Stimulated activated naive CD8-positive, alpha-beta T cell treated with anti-CD3 and anti-CD28 coated beads, Interleukin-15, amount 100 ng/mL, for 72 hours (primary cell): ENCODE measurements around the gene CCNE1.
"Not testable (repeated sequence)": the region's sequence is repeated elsewhere in the genome, so short reads cannot be mapped to it uniquely, and the experiment has no call there.

Source experiments
- ATAC-seq: fragments of 150-1000 bp; cut with Tn5 transposase; 2 replicates; pipeline ENCODE4 v1.10.0; 2021; ENCODE audit warnings: mild to moderate bottlenecking, moderate library complexity
- DNase-seq, 2 donors: peaks; one replicate each; pipeline ENCODE4 v3.0.0; 2021 to 2022
- H3K27ac Mint-ChIP-seq, 2 donors: one replicate each; pipeline ENCODE4 v1.8.0; 2022; ENCODE audit warnings: mild to moderate bottlenecking in 2 of 2, mixed read lengths in 2 of 2, moderate library complexity in 2 of 2
- H3K27me3 Mint-ChIP-seq: one replicate; pipeline ENCODE4 v1.8.0; 2022; ENCODE audit warnings: mixed read lengths
- H3K4me1 Mint-ChIP-seq: one replicate; pipeline ENCODE4 v1.8.0; 2022; ENCODE audit warnings: mild to moderate bottlenecking, mixed read lengths
- H3K4me3 Mint-ChIP-seq, 2 donors: one replicate each; pipeline ENCODE4 v1.8.0; 2022; ENCODE audit warnings: mild to moderate bottlenecking in 2 of 2, mixed read lengths in 2 of 2, moderate library complexity in 1 of 2
- H3K9me3 Mint-ChIP-seq, 2 donors: one replicate each; pipeline ENCODE4 v1.8.0; 2022; ENCODE audit warnings: mixed read lengths in 2 of 2

Gene CCNE1

GRCh38 chr19:29803951-29804350, 7.8 kb upstream of the CCNE1 start:
- ATAC-seq, H3K27ac Mint-ChIP-seq, H3K4me3 Mint-ChIP-seq, H3K9me3 Mint-ChIP-seq, H3K27me3 Mint-ChIP-seq, DNase-seq: not testable (repeated sequence)
- peaks cover 15% of the 10 kb centered on the region for H3K4me1 Mint-ChIP-seq

- H3K4me3 Mint-ChIP-seq: no peak overlapping the region
- H3K4me1 Mint-ChIP-seq: peaks cover 15% of the 10 kb centered on the region
- ATAC-seq: peak; percentile 83
- H3K9me3 Mint-ChIP-seq: no peaks in the 10 kb centered on the region
- peak; percentile 14 to 16 for DNase-seq
- H3K27ac Mint-ChIP-seq: no peak overlapping the region
- no peaks in the 10 kb centered on the region for H3K27me3 Mint-ChIP-seq
Observed at GRCh38 chr19:29804493-29804892, 7.3 kb upstream of the CCNE1 start.

- ATAC-seq: no peak
- no peak overlapping the region for H3K27ac Mint-ChIP-seq
- H3K4me3 Mint-ChIP-seq: no peak overlapping the region
- peaks cover 23% of the 10 kb centered on the region for H3K4me1 Mint-ChIP-seq
- H3K27me3 Mint-ChIP-seq: no peaks in the 10 kb centered on the region
- H3K9me3 Mint-ChIP-seq: no peaks in the 10 kb centered on the region
- no peak for DNase-seq
Observed at GRCh38 chr19:29805031-29805965, 6.5 kb upstream of the CCNE1 start.

- no peaks in the 10 kb centered on the region for H3K27me3 Mint-ChIP-seq
- peaks cover 30% of the 10 kb centered on the region for H3K4me1 Mint-ChIP-seq
- no peak overlapping the region for H3K4me3 Mint-ChIP-seq
- no peak overlapping the region for H3K27ac Mint-ChIP-seq
- no peaks in the 10 kb centered on the region for H3K9me3 Mint-ChIP-seq
- DNase-seq: no peak
- ATAC-seq: no peak
Observed at GRCh38 chr19:29806098-29806866, 5.5 kb upstream of the CCNE1 start.

- DNase-seq (no peak), ATAC-seq (no peak)
- Mint-ChIP-seq H3K9me3 (no peaks in the 10 kb centered on the region), H3K27ac (no peak overlapping the region), H3K4me3 (no peak overlapping the region), H3K4me1 (peaks cover 30% of the 10 kb centered on the region), H3K27me3 (no peaks in the 10 kb centered on the region)
Observed at GRCh38 chr19:29807178-29807577, 4.6 kb upstream of the CCNE1 start.

GRCh38 chr19:29807870-29808405, 3.9 kb upstream of the CCNE1 start:
- no peak for ATAC-seq
- Mint-ChIP-seq H3K27me3 (no peaks in the 10 kb centered on the region), H3K27ac (peak overlapping the region in 1 of 2 donors; percentile 61), H3K9me3 (no peaks in the 10 kb centered on the region), H3K4me3 (no peak overlapping the region), H3K4me1 (peaks cover 35% of the 10 kb centered on the region)
- DNase-seq: no peak

- H3K9me3 Mint-ChIP-seq: no peaks in the 10 kb centered on the region
- H3K27ac Mint-ChIP-seq: peak overlapping the region in 1 of 2 donors; percentile 98
- DNase-seq (no peak), ATAC-seq (no peak)
- peaks cover 42% of the 10 kb centered on the region for H3K4me1 Mint-ChIP-seq
- H3K27me3 Mint-ChIP-seq: no peaks in the 10 kb centered on the region
- peak overlapping the region; percentile 91 to 94 for H3K4me3 Mint-ChIP-seq
Observed at GRCh38 chr19:29809795-29810503, 1.8 kb upstream of the CCNE1 start.

GRCh38 chr19:29810504-29810871, 1.3 kb upstream of the CCNE1 start:
- no peak for ATAC-seq
- Mint-ChIP-seq H3K27me3 (no peaks in the 10 kb centered on the region), H3K27ac (peak overlapping the region; percentile 97 to 98), H3K4me1 (peaks cover 47% of the 10 kb centered on the region), H3K4me3 (peak overlapping the region; percentile 91 to 94), H3K9me3 (no peaks in the 10 kb centered on the region)
- peak; percentile 5 to 19 for DNase-seq

GRCh38 chr19:29812080-29812880, 489 bp downstream of the CCNE1 start:
- ATAC-seq (peak; percentile 33), DNase-seq (peak; percentile 12 to 22)
- H3K4me1 Mint-ChIP-seq: peaks cover 40% of the 10 kb centered on the region
- peak overlapping the region in 1 of 2 donors; percentile 5 for H3K27ac Mint-ChIP-seq
- no peaks in the 10 kb centered on the region for H3K9me3 Mint-ChIP-seq
- H3K27me3 Mint-ChIP-seq: no peaks in the 10 kb centered on the region
- peak overlapping the region; percentile 87 to 94 for H3K4me3 Mint-ChIP-seq

GRCh38 chr19:29812881-29813275, 1.1 kb downstream of the CCNE1 start:
- ATAC-seq (no peak), DNase-seq (no peak)
- Mint-ChIP-seq H3K4me1 (peaks cover 40% of the 10 kb centered on the region), H3K27ac (peak overlapping the region; percentile 5 to 86), H3K9me3 (no peaks in the 10 kb centered on the region), H3K27me3 (no peaks in the 10 kb centered on the region), H3K4me3 (peak overlapping the region; percentile 87 to 94)

- Mint-ChIP-seq H3K9me3 (no peaks in the 10 kb centered on the region), H3K27me3 (no peaks in the 10 kb centered on the region), H3K4me1 (peaks cover 40% of the 10 kb centered on the region), H3K27ac (peak overlapping the region in 1 of 2 donors; percentile 48), H3K4me3 (peak overlapping the region in 1 of 2 donors; percentile 62)
- no peak for DNase-seq
- no peak for ATAC-seq
Observed at GRCh38 chr19:29813642-29814041, 1.9 kb downstream of the CCNE1 start.

GRCh38 chr19:29815231-29815630, 3.4 kb downstream of the CCNE1 start:
- no peaks in the 10 kb centered on the region for H3K27me3 Mint-ChIP-seq
- H3K4me3 Mint-ChIP-seq: no peak overlapping the region
- H3K27ac Mint-ChIP-seq: no peak overlapping the region
- ATAC-seq (no peak), DNase-seq (no peak)
- H3K4me1 Mint-ChIP-seq: peaks cover 33% of the 10 kb centered on the region
- no peaks in the 10 kb centered on the region for H3K9me3 Mint-ChIP-seq

GRCh38 chr19:29817316-29817715, 5.5 kb downstream of the CCNE1 start:
- peaks cover 26% of the 10 kb centered on the region for H3K4me1 Mint-ChIP-seq
- H3K9me3 Mint-ChIP-seq: no peaks in the 10 kb centered on the region

GRCh38 chr19:29819300-29819699, 7.5 kb downstream of the CCNE1 start:
- no peak overlapping the region for H3K4me3 Mint-ChIP-seq
- H3K9me3 Mint-ChIP-seq: no peaks in the 10 kb centered on the region
- H3K27me3 Mint-ChIP-seq: no peaks in the 10 kb centered on the region
- no peak for DNase-seq
- no peak for ATAC-seq
- peaks cover 12% of the 10 kb centered on the region for H3K4me1 Mint-ChIP-seq
- no peak overlapping the region for H3K27ac Mint-ChIP-seq

More at GRCh38 chr19:29817316-29817715, 5.5 kb downstream of the CCNE1 start:
- H3K27ac Mint-ChIP-seq: no peak overlapping the region
- no peaks in the 10 kb centered on the region for H3K27me3 Mint-ChIP-seq
- DNase-seq (no peak), ATAC-seq (no peak)
- H3K4me3 Mint-ChIP-seq: no peak overlapping the region
